Stimulated activated CD4-positive, alpha-beta T cell treated with anti-CD3 and anti-CD28 coated beads, Interleukin-12 subunit alpha, Interleukin-12 subunit beta, amount 100 ng/mL, for 4 hours (primary cell): ENCODE measurements around the gene UBFD1.
"Not testable (repeated sequence)": the region's sequence is repeated elsewhere in the genome, so short reads cannot be mapped to it uniquely, and the experiment has no call there.

Experiments
- DNase-seq: peaks from one replicate; pipeline ENCODE4 v3.0.0-alpha.2; 2020

Gene UBFD1

DNA sequence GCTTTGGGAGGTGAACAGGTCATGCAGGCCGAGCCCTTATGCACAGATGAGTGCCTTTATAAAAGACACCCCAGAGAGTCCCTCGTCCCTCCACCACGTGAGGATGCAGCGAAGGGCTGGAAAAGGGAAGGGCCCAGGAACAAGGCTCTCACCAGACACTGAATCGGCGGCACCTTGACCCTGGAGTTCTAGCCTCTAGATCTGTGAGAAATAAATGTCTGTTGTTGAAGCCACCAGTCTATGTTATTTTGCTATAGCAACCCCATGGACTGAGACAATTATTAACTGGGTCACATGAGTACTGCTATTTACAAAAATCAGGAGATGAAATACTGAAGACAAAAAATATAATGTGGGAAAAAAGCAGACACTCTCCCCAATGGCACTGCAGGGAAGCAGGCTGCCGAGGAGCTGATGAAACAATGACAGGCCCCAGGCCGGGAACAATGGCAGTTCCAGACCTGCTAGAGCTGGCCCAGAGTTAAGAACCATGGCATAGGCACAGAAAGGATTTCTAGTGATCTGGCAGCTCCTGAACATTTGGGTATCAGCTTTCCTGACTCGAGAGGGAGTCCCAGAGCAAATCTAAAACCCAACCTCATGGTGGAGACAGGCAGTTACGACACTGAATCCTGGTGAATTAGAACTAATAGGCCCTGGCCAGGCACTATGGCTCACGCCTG, 29.4 kb upstream of the UBFD1 start:
- DNase-seq: no peak

DNA sequence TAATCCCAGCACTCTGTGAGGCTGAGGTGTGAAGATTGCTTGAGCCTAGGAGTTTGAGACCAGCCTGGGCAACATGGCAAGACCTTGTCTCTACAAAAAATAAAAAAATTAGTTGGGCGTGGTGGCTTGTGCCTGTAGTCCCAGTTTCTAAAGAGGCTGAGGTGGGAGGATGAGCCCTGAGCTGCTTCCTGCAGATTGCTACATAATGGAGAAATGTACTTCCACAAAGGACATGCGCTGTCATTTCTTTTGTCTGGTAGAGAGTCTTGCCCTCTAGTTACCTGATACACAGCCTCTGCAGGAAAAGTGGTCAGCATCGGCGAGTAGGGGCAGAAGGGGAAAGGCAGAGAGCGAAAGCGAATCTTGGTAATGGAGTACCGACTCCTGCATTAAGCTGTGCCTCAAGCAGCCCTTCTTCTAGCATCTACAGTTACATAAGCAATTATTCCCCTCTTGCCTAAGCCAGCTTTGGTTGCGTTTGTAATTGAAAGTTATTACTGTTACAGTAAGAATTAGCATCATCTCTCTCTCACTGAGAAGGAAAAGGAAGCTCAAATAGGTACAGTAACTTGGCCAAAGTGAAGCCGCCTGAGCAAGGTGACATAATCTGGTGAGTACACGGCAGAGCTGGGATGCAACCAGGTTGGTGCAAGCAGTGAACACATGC, 28.8 kb upstream of the UBFD1 start:
- no peak for DNase-seq

DNA sequence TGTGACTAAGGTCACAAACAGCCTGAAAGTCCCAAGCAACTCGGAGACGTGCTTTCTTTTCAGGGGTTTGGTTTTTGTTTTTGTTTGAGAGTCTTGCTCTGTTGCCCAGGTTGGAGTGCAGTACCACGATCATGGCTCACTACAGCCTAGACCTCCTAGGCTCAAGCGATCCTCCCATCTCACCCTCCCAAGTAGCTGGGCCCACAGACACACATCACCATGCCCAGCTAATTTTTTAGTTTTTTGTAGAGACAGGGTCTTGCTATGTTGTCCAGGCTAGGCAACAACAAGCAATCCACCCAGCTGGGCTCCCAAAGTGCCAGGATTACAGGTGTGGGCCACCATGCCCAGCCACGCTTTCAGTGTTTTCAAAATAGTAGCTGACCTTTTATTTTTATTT, 27.5 kb upstream of the UBFD1 start:
- no peak for DNase-seq

- DNase-seq: no peak
Measured at GRCh38 chr16:23532448-23532847, 25.1 kb upstream of the UBFD1 start.

- DNase-seq: no peak
Measured at GRCh38 chr16:23534868-23535860, 22.4 kb upstream of the UBFD1 start.

GRCh38 chr16:23535901-23536300, 21.6 kb upstream of the UBFD1 start:
- DNase-seq: no peak

DNA sequence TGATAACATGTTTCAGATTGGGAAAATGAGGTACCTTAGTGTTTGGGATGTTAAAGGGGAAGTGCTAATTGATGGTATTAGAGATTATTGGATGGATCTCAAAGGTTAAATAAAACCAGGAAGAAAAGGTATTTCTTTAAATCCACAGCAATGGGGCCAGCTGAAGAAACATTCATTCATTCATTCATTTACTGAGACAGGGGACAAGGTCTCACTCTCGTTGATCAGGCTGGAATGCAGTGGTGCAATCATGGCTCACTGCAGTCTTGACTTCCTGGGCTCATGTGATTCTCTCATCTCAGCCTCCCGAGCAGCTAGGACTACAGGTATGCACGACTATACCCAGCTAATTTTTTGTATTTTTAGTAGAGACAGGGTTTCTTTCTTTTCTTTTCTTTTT, 20.1 kb upstream of the UBFD1 start:
- DNase-seq: no peak

GRCh38 chr16:23538919-23539278, 18.6 kb upstream of the UBFD1 start:
- no peak for DNase-seq

DNA sequence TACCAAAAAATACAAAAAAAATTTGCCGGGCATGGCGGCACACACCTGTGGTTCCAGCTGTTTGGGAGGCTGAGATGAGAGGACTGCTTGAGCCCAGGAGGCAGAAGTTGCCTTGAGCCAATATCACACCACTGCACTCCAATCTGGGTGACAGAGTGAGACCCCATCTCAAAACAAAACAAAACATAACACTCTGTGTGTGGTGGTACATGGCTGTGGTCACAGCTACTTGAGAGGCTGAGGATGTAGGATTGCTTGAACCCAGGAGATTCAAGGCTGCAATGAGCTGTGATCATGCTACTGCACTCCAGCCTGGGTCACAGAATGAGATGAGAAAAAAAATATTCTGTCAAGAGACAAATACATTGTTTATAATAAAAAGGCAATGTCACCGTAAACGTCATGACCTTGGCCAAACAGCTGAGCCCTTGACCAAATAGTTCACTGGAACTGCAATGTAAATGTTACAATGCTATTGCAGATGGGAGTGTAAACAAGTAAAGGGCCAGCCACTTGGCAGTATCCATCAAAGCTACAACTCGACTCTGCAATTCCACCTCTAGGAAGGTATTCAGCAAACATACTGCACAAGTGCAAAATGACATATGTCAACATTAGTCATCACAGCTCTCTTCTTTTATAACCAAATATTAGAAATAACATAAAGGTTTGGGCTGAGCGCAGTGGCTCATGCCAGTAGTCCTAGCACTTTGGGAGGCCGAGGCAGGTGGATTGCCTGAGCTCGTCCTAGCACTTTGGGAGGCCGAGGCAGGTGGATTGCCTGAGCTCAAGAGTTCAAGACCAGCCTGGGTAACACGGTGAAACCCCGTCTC, 17.3 kb upstream of the UBFD1 start:
- DNase-seq: no peak

GRCh38 chr16:23540817-23541178, 16.7 kb upstream of the UBFD1 start:
- DNase-seq: not testable (repeated sequence)

DNA sequence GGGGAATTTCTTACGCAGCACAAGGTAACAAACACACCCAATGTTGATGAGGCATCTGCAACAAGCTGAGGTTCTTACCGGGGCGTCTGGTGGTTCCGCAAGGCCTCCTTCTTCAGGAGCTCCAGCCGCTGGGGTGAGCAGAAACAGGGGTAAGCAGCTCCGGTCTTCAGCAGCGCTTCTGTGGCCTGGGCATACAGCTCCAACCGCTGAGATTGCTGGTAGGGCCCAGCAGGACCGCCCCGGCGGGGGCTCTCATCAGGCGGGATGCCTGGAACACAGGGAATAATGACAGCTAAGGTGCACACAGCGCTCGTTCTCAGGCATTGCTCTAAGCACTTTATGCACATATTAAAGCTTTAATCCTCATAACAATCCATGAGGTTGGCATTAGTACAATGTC, 13.1 kb upstream of the UBFD1 start:
- DNase-seq: no peak

DNA sequence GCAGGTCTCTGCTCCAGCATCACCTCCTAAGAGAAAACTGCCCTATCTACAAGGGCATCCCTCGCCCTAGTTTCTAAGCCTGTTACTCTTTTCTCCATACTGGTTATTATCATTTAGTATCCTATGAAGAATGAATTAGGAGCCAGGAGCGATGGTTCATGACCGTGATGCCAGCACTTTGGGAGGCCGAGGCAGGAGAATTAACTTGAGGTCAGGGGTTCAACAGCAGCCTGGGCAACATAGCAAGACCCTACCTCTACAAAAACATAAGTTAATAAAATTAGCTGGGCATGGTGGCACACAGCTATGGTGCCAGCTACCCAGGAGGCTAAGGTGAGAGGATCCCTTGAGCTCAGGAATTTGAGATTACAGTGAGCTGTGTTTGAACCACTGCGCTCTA, 7.6 kb upstream of the UBFD1 start:
- DNase-seq: no peak

GRCh38 chr16:23552161-23552560, 5.4 kb upstream of the UBFD1 start:
- DNase-seq: no peak

DNA sequence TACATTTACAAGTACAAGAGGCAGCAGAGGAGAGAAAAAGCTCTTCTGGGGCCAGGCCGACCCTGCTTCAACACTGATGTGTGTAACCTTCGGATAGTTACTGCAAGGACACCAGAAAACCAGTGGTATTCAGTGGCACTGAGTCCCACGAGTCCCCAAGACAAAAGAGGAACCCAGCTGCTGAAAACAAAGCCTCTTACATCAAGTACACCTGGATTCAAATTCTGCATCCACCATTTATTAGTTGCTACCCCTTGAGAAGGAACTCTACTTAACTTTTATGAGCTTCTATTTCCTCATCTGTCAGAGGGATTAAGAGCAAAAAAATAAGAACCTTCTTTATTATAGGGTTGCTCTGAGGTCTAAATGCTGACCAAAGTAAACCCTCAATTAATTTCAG, 3.0 kb upstream of the UBFD1 start:
- no peak for DNase-seq

GRCh38 chr16:23557779-23558702, 514 bp downstream of the UBFD1 start:
- DNase-seq: no peak

GRCh38 chr16:23561586-23561985, 4.1 kb downstream of the UBFD1 start:
- no peak for DNase-seq

DNA sequence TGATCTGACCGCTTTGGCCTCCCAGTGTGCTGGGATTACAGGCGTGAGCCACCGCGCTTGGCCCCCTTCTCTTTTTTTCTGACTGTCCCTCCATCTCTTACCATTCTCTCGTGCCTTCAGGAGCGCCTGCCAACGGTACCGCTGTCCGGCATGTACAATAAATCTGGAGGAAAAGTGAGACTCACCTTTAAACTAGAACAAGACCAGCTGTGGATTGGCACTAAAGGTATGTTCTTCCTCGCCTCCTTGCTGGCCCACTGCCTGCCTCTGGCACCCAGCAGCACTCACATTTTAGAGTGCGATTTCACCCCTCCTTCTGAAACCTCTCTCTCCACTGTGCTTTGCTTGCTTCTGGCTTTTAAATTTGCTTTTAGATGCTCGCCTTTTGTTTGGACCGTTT, 5.0 kb downstream of the UBFD1 start:
- DNase-seq: no peak

- DNase-seq: no peak
Measured at GRCh38 chr16:23563186-23563585, 5.7 kb downstream of the UBFD1 start.

DNA sequence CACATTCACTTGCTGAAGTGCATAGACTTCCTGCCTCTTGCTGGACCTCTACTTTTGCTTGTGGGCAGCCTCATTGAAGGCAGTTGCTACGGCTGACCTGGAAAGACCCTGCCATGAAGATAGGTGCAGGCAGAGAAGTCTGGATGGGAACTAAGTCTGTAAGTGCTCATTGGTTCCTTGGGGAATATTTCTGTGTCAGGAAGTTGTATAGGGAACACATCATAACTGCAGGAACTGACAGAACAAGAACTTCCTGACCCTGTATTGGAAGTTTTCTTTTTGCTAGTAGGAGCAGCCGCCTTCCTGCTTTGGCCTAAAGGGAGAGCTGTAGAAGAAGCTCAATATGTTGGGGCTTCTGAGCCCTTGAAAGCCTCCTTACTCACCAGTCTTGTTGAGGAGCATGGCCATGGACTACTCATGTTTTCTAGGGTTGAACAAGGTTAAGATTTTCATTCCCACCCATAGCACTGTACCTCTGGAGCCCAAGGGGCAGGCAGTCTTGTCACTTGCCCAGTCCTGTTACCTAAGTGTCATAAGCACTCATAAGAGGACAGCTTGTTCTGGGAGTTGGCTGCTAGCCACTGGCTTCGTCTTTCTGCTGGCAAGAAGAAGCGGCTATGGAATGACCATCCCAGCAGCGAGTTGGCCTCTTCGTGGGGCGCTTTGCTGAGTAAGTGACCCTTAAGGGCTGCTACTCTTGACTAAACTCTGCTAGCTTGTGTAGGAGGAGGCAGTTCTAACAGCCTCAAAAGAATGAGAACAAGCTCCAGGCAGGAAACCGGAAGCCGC, 7.2 kb downstream of the UBFD1 start:
- no peak for DNase-seq

DNA sequence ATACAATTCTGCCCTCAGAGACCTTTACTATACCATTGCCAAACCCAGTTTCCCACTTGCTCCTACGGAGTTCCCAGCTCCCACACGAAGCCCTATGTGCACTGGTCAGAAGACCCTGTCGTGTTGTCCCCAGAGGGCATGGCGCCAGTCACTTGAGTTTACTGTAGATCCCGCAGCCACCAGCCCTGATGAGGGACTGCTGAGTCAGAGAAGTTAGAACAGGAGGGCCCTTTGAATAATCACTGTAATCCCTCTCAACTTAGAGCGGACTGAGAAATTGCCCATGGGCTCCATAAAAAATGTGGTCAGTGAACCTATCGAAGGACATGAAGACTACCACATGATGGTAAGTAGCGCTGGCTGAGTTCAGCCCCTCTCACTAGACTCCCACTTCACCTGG, 9.2 kb downstream of the UBFD1 start:
- DNase-seq: no peak

DNA sequence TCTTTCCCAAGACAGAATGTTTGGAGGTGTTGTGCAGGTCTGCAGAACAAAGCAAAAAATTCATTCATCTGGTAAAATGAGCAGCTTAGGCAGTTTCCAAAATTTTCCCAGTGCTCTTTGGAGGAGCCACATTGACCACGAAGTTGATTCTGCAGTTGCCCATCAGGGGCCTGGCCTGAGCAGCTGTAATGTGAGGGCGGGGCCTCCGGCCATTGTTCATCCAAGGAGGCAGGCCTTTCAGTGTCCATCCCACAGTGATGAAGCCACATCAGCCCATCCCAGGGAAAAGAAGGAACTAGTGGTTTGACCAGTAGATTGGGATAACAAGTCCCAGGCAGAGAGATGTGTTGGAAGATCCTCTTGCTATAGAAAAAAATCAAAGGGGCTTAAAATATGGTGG, 10.1 kb downstream of the UBFD1 start:
- no peak for DNase-seq
